GM21825 (cell line): ENCODE measurements around the gene NDUFA11.

Source experiments
- ATAC-seq: cut with Tn5 transposase; IDR thresholded peaks from one replicate; pipeline ENCODE4 v1.9.1; 2021; ENCODE audit warnings: mild to moderate bottlenecking, moderate library complexity; ENCODE audit not compliant: unreplicated experiment

NDUFA11 gene

DNA sequence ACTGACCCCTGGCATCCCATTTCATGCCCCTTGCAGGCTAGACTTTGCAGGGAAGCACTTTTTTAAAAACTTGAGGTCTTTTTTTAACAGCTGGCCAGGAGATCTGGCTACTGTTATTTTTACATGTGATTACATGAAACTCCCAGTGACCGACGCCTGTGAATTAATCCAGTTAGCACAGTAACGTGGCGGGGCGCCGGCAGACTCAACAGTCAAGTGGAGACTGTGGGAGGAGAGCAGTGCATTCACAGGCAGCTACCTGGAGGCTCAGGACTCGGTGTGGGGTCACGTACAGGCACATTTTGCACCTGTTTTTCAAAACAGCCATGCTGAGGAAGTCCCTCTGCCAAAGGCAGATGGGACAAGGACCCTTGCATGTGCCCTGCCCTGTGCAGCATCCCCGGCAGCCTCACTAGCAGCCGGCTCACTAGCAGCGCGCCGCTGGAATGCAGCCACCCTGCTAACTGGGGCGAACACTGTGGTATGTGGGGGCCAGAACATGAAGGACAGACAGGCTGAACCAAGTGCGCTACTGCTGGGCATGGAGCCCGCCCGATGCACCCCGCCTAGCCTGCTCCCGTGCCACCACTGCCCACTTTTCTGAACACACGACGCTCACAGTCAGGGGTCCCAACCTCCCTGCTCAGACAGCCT, 29.1 kb upstream of the NDUFA11 start:
- no peak for ATAC-seq

DNA sequence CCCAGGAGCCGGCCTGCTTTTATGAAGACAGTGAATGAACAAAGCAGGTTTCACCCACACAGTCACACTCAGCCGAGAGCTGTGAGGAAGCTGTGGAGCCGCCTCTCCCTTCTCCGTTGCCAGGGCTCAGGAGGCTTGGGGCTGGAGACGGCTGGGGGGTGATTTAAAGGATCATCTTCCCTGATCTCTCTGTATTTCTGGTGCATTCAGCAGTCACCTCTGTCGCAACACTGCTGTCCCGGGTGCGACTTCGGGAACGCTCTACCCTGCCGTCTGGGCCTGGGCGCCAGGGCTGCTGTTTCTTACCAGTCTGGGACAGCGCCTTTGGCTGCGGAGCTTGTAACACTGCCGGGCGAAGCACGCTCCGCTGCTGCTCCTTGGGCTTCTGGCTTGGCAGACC, 28.6 kb upstream of the NDUFA11 start:
- ATAC-seq = no peak

DNA sequence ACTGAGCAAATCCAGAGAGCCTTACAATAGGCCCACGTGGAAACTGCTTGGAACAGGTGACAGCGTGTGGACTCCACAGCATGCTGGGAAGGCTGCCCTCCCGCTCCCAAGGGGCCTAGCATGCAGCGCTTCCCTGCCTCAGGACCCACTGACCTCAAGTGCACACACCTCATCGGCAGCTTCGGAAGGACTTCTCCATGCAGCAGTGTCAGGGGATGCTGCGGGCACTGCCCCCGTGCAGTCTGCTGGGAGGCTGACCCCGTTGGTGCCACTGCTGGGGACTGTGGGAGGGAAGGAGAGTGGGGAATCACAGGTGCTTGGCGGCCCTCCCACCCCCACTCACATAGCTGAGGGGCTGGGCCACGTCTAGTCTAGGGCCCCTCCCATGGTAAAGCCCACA, 27.7 kb upstream of the NDUFA11 start:
- no peak for ATAC-seq

DNA sequence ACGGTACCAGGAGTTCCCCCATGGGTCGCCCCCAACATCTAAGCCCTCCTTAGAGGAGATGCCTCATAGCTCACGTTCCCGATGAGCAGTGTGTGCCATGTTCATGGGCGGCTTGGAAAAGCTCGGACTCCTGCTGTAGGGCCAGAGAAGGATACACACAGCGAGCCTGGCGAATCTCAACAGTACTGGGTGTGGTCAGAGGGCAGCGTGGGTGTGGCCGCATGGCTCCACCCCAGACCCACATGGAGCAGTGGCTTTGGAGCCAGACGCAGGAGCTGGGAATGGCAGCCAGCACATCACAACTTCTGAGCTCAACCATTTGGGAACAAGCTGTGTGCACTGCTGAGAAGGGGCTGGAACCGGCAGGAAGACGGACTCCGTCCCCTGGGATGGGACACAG, 26.0 kb upstream of the NDUFA11 start:
- no peak for ATAC-seq

DNA sequence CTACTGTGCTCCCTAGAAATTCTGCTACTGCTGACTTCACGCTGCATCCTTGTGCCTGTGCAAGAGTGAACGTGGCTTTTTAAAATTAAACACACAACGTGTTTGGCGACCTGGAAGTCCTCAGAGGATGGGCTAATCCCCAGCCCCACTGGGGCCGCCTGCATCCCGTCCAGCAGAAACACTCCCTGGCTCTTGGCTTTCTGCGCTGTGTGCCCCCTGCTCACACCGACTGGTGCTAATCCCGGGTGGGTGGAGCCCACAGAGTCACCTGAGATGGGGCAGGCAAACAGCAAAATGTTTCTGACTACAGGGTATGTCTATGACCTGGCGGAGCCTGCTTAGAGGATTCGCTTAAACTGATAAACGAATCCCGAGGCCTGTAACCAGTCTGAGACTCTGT, 25.6 kb upstream of the NDUFA11 start:
- ATAC-seq = no peak

DNA sequence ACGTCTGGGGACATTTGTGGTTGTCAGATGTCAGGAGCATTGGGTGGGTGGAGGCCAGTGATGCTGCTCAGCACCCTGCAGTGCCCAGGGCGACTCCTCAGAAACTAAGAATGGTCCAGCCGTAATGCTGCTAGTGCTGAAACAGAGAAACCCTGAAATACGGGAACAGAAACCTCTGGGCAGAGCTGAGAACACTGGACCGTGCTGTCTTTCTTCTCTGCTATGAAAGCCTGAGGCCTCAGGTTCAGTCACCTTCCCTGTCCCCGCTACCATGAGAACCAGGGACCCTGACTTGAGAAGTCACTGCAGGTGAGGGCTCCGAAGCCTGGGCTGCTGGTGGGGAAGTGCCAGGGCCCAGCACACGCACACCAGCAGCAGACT, 23.8 kb upstream of the NDUFA11 start:
- no peak for ATAC-seq

DNA sequence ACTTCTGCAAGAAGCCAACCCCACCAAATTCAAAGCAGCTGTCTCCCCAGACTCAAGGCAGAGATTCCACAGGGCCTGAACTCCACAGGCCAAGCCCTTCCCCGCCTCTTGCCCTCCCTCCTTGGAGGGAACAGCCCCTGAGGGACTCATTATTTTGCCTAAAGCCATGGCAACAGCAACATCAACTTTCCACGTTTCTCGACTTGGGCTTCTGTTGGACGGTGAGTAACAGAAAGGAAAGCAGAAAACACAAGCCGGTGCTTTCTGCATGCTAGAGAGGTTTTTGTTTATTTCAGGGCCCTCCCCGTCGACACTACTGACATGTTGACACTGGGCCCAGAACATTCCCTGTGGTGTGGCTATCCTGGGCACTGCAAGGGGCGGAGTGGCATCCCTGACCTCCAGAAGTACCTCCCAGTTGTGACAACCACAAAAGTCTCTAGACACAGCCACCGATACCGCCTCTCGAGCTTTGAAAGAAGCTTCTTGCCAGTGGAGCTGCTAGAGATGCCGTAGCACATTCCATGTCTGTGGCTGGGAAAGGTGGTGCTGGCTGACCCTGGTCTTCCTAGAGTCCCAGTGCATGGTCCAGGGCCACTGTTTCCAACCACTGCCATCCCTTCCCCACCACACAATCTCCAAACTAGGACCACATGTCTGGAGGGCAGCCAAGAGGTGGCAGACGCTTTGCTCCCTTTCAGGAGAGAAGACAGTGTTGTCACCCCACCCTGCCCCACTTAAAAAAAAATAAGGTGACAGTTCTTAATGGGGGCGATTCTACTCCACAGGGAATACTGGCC, 23.3 kb upstream of the NDUFA11 start:
- no peak for ATAC-seq

DNA sequence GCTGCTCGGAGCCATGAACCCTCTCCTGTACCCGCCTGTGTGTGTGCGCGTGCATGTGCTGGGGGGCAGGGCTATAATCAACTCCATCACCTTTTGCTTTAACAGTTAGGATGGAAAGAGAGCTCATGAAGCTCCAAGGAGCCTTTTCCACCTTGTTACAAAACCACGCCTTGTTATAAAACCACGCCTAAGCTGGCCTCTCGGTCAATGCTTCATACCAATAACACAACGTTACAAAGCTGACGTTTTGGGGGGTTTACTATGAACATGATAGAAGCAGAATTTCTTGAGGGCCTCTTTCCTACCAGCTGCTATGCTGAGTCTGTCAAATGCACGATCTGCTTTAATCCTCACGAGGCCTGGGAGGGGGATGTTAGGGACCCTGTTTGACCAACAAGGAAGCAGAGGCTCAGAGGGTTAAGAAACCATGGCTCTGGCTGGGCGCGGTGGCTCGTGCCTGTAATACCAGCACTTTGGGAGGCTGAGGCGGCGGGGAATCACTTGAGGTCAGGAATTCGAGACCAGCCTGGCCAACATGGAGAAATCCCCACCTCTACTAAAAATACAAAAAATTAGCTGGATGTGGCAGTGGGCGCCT, 22.3 kb upstream of the NDUFA11 start:
- no peak for ATAC-seq

DNA sequence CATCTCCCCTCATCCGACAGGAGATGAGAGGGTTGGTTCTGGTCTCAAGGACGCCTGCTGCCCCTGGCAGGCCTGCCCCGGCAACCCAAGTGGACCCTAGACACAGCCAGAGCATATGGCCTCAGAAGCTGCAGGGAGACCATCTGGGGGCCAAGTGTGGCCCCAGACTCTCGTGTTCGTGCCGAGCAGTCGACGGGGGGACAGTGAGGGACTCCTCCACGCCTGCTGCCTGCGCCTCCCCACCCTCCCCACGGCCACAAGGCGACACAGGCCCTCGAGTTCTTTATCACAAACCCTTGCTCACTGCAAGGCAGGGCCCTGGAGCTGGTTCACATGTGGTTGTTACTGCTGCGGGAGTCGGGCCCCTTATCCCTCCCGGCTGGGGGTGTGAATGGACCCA, 19.8 kb upstream of the NDUFA11 start:
- no peak for ATAC-seq

DNA sequence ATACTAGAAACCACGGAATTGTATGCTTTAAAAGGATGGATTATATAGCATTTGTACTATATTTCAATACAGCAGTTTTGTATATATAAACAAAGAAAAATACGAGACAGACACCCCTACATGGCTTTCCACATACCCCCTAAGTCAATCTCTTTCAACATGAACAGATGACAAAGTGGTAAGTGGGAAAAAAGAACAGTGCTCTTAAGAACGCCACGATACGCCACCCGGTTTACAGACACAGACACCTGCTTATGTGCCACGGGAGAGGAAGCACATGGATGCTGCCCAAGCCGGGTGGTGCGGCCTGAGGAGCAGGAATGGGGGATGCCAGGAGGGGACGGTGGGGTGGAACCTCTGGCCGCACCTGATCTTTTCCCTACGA, 18.6 kb upstream of the NDUFA11 start:
- ATAC-seq = no peak

DNA sequence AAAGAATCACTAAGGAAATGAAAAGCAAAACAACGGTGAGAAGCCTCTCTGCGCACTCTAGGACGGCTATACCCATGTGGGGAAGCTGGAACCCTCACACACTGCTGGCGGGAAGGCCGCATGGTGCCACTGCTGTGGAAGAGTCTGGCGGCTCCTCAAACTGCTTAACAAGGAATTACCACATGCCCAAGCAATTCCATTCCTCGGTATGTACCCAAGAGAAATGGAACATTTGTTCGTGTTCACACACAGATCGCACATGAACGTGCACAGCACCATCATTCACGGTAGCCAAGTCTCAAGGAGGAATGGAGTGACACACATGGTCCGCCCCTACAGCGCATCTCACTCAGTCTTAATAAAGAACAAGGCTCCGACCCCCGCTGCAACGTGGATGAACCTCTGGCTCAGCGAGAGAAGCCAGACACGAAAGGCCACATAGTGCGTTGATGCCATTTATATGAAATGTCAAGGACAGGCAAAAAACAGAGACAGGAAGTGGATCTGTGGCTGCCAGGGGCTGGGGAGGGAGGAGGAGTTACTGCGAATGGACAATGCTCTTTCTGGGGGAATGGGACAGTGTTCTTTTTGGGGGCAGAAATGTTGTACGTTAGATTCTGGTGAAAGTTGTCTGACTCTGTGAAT, 18.0 kb upstream of the NDUFA11 start:
- ATAC-seq = no peak

DNA sequence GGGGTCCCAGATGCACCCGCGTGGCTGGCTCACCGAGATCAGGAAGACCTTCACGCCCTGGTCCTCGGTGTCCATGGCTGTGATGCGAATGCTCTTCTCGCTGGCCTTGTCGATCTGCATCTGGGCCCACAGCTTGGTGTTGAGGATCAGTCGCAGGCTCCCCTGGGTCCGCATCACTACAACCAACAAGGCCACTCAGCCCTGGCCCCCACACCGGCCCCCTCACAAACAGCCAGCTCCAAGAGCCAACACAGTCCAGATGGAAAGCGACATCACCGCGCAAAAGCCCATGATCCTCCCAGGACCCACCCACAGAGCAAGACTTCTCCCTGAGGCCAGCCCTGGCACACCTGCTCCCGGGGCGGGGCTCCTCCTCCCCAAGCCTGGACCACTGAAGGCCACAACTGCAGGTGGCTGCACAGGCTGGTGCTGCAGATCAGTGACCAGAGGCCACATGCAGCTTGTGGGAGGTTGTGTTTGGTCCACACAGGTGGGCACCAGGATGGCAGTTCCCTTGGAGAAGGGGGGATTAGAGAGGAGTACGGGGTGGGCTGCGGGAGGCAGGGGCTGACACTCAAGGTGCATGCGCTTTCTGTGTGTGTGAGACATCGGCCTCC, 15.0 kb upstream of the NDUFA11 start:
- no peak for ATAC-seq

DNA sequence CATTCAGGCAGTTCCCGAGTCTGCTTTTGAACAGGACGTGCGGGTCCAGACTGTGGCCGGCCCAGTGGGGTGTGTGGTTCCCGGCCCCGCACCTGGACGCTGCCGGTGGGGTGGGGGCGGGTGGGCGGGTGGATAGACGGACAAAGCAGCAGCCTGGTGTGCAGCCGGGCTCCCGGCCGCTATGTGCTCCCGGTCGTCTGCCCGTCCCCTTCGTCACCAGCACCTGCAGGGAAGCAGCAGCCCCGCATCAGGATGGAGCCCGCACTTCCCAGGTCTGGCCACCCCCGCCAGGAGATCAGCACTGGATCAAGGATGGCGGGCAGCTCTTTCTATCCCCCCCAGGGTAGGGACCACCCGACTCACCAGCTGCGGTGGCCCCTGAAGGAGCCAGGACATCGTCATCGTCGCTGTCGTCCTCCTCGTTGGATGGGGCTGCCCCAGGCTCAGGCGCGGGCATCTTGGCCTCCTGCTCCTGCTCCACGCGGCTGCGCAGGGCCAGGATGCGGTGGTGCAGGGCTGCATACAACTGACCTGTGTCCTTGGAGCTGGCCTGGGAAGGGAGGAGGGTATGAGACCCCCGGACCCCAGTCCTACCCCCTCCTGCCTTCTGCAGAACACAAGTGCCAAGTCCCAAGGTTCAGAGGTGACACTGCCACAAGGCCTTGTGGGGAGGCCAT, 14.0 kb upstream of the NDUFA11 start:
- ATAC-seq = no peak

DNA sequence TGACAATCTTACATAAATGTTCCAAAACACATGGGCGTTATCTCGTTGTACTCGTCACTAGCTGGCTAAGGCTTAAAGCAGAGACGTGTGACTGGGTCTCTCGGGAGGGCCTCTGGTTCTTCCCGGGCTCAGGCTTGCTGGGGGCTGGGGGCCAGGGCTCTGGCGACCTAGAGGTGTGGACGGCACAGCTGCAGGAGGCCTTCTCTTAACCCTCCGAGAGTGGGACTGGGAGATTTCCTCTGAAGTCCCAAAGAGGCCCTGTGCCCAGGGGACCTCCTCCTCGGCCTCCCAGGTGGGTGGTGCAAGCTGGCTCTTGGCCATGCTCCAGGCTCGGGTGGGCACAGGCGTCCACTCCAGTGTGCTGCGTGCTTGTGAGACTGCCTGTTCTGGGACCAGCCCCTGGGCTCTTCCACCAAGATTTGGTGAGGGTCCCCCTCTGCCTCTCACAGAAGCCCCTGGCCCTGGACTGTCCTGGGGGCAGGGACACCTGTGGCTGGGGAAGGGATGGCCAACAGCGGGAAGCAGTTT, 12.7 kb upstream of the NDUFA11 start:
- ATAC-seq = no peak

DNA sequence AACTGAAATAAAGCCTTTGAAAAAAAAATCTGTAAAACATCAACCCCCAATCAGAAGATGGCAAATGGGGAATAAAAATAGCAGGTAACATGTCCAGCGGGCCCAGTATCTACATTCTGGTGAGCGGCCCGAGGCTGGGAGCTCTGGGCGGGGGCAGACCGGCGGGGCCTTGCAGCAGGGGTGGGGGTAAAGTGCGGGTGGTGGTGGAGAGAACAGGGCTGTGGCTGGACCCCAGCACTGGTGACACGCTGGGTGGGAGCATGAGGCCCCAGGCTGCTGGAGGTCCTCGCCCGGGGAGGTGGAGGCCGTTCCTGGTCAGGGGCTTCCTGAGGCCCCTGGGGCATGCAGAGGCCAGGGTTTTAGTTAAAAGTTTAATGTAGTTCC, 12.2 kb upstream of the NDUFA11 start:
- ATAC-seq = no peak

DNA sequence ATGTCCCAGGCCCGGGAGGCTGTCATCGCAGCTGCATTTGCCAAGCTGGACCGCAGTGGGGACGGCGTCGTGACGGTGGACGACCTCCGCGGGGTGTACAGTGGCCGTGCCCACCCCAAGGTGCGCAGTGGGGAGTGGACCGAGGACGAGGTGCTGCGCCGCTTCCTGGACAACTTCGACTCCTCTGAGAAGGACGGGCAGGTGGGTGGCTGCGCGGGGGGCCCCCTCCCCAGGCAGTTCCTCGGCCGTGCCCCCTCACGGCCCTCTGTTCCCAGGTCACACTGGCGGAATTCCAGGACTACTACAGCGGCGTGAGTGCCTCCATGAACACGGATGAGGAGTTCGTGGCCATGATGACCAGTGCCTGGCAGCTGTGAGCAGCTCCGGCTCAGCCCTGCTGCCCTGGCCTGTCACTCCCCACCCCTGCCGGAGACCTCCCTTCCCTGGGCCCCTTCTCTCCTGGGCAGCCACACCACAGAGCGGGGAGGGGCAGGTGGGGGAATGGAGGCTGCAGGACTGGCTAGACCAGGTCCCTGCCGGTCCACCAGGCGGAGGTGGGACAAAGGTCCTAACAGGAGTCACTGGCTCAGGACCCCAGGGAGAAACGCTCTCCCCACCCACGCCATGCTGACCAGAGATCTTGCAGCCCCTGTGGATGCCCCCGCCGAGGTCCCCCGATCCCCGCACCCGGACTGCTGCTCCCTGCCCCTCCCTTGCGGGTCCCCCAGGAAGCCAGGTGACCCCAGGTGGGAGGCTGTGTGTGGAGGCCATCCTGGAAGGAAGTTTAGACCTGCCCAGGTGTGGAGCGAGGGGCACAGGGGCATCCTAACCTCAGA, 11.6 kb upstream of the NDUFA11 start:
- no peak for ATAC-seq

DNA sequence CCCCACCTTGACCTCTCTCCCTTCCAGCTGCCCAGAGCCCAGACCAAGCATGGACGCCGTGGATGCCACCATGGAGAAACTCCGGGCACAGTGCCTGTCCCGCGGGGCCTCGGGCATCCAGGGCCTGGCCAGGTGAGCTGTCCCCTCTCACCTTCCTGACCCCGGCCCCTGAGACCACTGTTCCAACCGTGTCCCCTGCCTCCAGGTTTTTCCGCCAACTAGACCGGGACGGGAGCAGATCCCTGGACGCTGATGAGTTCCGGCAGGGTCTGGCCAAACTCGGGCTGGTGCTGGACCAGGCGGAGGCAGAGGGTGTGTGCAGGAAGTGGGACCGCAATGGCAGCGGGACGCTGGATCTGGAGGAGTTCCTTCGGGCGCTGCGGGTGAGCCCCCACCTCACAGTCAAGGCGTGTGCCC, 10.8 kb upstream of the NDUFA11 start:
- no peak for ATAC-seq

DNA sequence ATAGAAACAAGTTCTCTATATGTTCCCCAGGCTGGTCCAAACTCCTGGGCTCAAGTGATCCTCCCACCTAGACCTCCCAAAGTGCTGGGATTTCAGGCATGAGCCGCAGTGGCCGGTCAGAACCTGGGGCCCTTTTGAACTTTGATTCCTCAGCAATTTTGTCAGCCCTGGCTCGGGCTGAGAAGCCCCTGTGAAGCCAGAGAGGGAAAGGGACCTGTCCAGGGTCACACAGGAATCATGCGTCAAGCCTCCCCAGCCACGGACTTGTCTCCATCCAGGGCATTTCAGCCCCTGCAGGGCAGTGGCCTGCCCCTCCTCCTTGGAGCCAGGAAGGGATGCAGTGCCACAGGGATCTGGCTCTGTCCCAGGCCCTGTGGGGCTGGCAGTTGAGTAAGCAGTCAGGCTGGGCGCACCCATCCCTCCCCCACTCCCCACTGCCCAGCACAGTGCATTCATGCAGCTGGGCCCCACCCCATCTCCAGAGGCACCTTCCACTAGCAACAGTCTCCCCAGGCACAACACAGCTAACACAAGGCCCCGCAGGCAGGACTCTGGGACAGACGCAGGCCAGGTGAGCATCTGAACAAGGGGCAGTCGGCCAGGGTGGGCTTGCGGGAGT, 10.3 kb upstream of the NDUFA11 start, which contains the start of gene CAPS:
TSS of gene CAPS (plus strand) at position 516 of the 619 bp plus-strand sequence. CDS start 153 bp downstream, outside the sequence.
- no peak for ATAC-seq

DNA sequence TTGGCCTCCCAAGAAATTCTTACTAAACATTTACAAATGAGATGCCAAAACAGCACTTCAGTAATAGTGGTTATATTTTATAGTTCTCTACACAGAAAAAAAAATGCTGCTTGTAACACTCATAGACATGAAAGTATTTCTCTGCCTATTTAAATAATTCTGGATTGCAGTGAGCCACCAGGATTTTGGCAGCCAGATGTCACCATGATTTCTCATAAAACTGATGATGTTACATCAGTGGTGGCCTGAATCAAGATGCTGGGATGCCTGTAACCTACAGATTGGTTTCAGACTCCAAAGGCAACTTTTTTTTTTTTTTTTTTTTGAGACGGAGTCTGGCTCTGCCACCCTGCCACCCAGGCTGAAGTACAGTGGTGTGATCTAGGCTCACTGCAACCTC, 7.8 kb upstream of the NDUFA11 start:
- no peak for ATAC-seq
